Fibroblast of skin of back (primary cell): ENCODE results near the gene QSOX1.

Experiments
- DNase-seq: peaks from one replicate; pipeline ENCODE4 v3.0.0-alpha.2; 2013

Gene QSOX1

GRCh38 chr1:180151508-180151907 lies 3.2 kb upstream of the QSOX1 start:
- DNase-seq: peak; percentile 98

- no peak for DNase-seq
Observed at GRCh38 chr1:180152588-180152987, 2.1 kb upstream of the QSOX1 start.

GRCh38 chr1:180153032-180153431 lies 1.6 kb upstream of the QSOX1 start:
- DNase-seq: no peak

- no peak for DNase-seq
Observed at GRCh38 chr1:180154003-180154324, 705 bp upstream of the QSOX1 start.

- DNase-seq: no peak
Observed at GRCh38 chr1:180155182-180155682, 563 bp downstream of the QSOX1 start.

- DNase-seq: no peak
Observed at GRCh38 chr1:180156201-180156600, 1.5 kb downstream of the QSOX1 start.

GRCh38 chr1:180156631-180157091 lies 2.0 kb downstream of the QSOX1 start:
- peak; percentile 83 for DNase-seq

GRCh38 chr1:180157108-180157507 lies 2.4 kb downstream of the QSOX1 start:
- DNase-seq: peak; percentile 78

GRCh38 chr1:180157576-180158057 lies 2.9 kb downstream of the QSOX1 start:
- peak; percentile 23 for DNase-seq

- no peak for DNase-seq
Observed at GRCh38 chr1:180158149-180159147, 3.8 kb downstream of the QSOX1 start.

GRCh38 chr1:180160357-180160756 lies 5.7 kb downstream of the QSOX1 start:
- no peak for DNase-seq

GRCh38 chr1:180163041-180163440 lies 8.4 kb downstream of the QSOX1 start:
- DNase-seq: no peak

- DNase-seq: no peak
Observed at GRCh38 chr1:180165096-180165495, 10.4 kb downstream of the QSOX1 start.

GRCh38 chr1:180165509-180166435 lies 11.1 kb downstream of the QSOX1 start:
- DNase-seq: no peak

- no peak for DNase-seq
Observed at GRCh38 chr1:180166436-180166800, 11.7 kb downstream of the QSOX1 start.

GRCh38 chr1:180167021-180167701 lies 12.5 kb downstream of the QSOX1 start:
- DNase-seq: peak; percentile 19

- peak; percentile 23 for DNase-seq
Observed at GRCh38 chr1:180167721-180168467, 13.2 kb downstream of the QSOX1 start.

GRCh38 chr1:180168786-180169639 lies 14.3 kb downstream of the QSOX1 start:
- peak; percentile 43 for DNase-seq

- DNase-seq: no peak
Observed at GRCh38 chr1:180169640-180170195, 15.0 kb downstream of the QSOX1 start.

GRCh38 chr1:180170546-180171151 lies 16.0 kb downstream of the QSOX1 start:
- no peak for DNase-seq
